Occipital lobe (tissue), 2 donors: ENCODE data around the gene MTUS2. TPM values are rescaled to one million over a fixed set of nuclear protein-coding genes. Genes with fewer than 3 reads are reported as not detected.

Experiments used
- DNase-seq: peaks from one replicate; lab custom pipeline; 2025; lab: John Stamatoyannopoulos, UW
- total RNA-seq: library from RNA; depleted of rRNA; stranded (reverse); fragments of >200 nt; gene quantifications from one replicate; pipeline ENCODE4 v1.2.3, GENCODE V29; 2014

Gene MTUS2
- total RNA-seq = 3.6 TPM

DNA sequence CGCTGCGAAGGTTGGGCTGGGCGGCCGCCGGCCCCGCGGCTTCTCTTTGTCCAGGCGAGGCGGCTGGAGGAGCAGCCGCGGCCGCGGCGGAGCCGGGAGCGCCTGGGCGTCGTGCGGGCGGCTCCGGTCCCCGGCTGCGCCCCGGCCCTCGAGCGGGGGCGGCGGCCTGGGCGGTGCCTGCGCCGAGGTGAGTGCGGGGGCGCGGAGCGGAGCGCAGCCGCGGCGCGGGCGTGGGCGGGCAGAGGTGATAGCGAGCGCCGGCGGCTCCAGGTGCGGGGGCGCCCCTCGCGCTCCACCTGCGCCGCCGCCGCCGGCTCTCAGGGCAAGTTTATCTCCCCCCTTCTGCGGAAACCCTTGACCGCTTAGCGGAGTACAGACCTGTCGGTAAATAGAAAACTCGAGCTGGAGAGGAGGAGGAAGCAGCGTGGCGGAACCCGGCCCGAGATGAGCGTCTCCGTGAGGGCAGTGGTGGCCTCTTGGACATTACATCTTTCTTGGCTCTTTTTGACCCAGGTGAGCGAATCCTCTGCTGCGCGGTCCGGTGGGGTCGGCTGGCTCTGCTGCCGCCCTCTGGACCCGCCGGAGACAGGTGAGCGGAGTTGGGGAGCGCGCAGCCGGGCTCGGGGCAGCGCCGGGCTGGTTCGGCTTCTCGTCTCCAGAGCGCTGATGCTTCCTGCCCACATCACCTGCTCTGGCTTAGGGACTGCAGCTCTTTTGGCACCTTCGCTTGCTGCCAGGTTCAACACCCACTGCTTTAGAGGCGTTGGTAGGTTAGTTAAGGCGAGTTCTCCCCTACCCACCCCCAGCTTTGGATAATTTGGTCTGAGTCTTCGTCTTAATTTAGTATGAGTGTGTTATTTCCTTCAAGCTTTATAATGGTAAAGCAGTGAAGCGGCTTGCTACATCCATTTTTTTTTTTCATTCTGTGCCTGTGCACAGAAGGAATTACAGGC lies at the start of gene MTUS2:
Gene MTUS2, plus strand, starts transcription at position 241 of the 953 bp plus-strand sequence.
- DNase-seq = peak; percentile 34

DNA sequence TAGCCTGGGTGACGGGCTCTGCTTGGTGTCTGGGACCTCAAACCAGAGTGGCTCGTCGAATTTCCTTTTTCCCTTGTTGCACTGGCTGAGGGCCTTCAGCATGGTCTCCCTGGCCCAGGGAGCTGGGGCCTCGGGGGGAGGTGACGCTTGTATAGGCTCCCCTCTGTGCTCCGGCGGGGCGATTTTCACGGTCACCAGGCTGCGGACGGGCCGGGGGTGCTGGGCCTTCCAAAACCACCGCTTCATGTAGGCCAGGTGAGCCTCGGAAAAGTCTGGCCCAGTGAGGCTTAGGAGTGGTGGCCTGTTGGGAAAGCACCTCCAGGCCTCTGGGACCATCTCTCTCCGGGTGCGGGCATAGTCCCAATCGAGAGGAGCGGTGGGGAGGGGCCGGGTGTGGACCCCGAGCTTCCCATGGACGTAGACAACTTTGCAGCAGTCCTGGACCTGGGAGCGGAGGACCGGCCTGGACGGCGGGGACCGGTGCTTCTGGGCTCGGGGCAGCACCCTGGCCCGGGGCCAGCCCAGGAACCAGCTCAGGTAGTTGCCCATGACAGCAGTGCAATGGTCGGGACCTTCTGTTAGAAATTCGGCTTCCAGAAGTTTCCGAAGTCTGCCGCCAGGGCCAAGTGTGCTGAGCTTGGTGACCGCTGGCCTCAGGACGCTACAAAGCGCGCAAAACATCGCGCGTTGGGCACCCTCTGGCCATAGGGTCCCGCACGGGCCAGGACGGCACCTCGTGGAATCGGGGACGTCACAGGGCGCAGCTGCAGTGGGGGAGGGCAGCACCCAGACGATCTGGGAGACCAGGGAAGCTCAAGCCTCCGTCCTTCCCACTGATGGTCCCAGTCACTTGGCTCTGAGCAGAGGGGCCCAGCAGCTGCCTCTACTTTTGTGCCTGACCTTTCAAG lies 41.6 kb upstream of the MTUS2 start:
- DNase-seq = no peak

GRCh38 chr13:28792992-28793391 lies 27.1 kb upstream of the MTUS2 start:
- no peak for DNase-seq

DNA sequence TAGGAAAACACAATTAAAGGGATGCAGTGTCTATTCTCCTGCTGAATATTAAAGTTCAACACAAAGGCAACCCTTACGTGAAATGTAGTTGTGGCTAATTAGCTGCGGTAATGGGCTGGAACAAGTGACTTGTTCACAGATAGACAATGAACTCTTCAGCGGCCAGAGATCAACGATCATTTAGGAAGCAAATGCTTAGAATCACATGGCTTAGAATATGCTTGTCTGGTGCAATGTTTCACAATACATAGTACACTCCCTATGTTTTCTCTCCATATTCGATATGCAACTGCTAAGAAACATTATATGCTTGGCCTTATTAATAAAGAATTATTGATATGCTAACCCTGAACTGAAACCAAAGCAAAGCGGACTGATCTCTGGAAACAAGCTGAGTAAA lies 25.7 kb upstream of the MTUS2 start:
- DNase-seq = no peak

GRCh38 chr13:28796938-28797257 lies 23.2 kb upstream of the MTUS2 start:
- DNase-seq = no peak

GRCh38 chr13:28805193-28805819 lies 14.8 kb upstream of the MTUS2 start:
- DNase-seq = no peak

GRCh38 chr13:28817204-28817603 lies 2.9 kb upstream of the MTUS2 start:
- no peak for DNase-seq

- DNase-seq = peak; percentile 19
These were observed 951 bp upstream of the MTUS2 start for GRCh38 chr13:28819046-28819730.

DNA sequence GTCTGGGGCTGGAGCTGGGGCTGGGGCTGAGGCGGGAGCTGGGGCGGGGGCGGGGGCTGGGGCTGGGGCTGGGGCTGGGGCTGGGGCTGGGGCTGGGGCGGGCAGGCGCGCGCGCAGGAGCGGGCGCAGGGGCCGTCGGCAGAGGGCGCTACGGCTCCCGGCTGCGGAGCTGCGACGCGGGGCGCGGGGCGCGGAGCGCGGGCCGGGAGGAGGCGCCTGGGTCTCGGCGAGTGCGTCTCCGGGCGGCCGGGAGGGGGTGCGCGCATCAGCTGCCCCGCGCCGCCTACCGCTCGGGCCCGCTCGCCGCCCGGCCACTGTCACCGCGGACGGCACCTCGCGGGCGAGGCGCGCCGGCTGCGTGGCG lies 422 bp upstream of the MTUS2 start:
- DNase-seq = peak; percentile 19

DNA sequence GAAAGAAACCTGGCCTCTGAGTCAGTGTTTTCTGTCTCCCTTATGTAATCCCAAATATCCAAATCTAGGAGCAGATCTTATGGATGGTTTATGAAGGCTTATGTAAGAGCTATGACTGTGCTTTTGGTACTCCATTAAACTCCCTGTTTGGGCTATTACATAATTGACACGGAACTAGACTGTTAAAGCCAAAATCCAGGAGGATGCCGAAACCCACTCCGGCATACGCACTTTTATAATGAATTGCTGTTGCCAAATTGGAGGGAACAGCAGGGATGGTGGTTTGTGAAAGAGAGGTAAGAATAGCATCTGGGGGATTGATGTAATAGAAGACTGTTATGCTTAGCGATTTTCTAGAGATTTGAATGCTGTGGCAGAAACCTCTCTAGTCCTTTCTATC lies 2.0 kb downstream of the MTUS2 start:
- DNase-seq = peak; percentile 22

GRCh38 chr13:28822801-28823200 lies 2.7 kb downstream of the MTUS2 start:
- no peak for DNase-seq

DNA sequence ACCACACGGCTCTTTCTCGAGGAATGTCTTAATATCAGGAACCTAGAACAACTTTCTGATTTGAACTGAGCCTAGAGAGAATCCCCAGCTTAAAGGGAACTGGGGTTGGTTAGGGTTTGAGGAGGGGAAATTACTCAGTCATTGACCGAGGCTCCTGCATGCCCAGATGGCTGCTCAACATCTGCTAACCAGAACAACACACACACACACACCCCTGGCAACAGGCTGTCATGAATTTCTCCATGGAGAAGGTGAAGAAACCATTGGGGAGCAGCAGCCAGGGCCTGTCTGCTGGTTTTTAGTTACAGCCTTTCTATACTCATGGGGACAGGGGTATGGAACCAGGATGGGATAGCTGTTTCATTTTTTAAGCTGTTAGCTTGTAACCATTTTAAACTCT lies 5.2 kb downstream of the MTUS2 start:
- DNase-seq = no peak

DNA sequence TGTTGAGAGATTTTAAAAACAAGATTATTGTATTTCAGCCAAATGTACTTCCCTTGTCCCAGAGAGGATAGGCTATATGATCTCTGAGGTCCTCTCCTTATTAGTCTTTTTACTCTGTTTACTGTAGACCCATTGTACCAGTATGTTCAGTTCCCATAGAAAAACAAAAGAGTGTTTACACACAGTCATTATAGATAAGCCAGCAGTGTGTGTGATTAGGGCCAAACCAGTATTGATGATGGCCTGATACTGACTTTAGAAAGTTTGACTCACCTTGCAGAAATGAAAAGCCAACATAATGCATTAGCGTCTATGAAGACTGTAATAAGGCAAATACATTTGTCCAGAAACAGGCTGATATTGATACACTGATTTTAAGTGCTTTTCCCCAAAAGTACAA lies 6.2 kb downstream of the MTUS2 start:
- DNase-seq = no peak

DNA sequence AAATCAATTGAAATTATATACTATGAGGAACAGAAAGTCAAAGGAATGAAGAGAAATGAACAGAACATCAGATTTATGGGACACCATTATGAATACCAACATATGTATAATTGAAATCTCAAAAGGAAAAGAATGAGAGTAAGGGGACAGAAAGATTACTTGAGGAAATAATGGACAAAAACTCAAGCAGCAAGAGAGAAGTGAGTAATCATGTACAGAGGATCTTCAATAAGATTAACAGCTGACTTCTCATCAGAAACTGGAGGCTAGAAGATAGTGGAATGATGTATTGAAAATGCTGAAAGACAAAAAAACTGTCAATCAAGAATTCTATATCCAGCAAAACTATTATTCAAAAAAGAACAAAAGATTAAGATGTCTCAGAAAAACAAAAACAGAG lies 10.4 kb downstream of the MTUS2 start:
- no peak for DNase-seq

DNA sequence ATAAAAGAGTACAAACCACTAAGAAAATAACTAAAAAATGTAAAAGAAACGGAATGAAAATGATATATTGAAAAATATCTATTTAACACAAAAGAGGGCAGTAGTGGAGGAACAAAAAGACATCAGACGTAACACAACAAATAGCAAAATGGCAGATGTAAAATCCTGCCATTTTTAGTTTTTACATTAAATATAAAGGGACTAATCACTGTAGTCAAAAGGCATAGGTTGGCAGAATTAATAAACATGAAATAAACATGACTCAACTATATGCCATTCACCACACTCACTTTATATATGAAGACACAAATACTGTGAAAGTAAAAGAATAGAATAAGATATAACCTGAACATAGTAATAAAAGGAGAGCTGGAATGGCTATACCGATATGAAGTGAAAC lies 11.0 kb downstream of the MTUS2 start:
- DNase-seq = no peak

GRCh38 chr13:28837111-28837510 lies 17.0 kb downstream of the MTUS2 start:
- DNase-seq = no peak

GRCh38 chr13:28843639-28844038 lies 23.5 kb downstream of the MTUS2 start:
- DNase-seq = no peak

DNA sequence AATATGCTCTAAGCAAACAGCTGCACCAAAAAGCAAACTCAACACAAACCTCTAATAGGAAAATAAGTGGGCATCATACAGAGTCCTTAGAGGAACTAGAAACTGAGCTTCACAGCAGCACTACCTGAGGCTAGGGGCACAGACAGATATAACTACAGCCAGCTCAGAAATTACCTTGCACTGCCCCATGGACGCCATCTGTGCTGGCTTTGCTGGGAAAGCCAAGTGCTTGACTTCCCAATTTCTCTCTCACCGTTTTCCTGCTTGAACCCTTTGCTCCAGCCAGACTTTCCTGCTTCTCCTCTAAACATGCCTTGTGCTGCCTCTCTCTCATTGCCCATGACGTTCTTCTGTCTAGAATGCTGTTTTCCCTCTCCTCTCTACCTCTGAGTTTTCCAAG lies 29.3 kb downstream of the MTUS2 start:
- DNase-seq = no peak

GRCh38 chr13:28850226-28850625 lies 30.1 kb downstream of the MTUS2 start:
- DNase-seq = no peak

DNA sequence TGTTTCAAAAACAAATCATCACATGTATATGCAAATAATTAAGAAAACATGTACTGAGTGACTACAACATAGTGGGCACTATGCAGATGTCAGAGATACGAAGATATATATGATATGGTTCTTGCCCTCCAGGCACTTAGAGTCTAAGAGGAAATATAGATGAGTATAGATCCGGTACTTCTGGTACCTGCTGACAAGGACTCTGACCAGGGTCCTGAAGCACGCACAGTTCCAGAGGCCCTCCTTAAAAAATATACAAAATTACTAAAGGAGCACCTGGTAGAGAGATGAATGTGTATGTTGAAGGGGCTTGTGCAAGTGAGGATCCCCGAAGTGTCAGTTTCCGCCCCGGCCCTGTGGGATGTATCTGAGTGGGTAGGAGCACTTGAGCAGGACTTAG lies 31.3 kb downstream of the MTUS2 start:
- no peak for DNase-seq

GRCh38 chr13:28854657-28855056 lies 34.5 kb downstream of the MTUS2 start:
- no peak for DNase-seq

- no peak for DNase-seq
These were observed 36.1 kb downstream of the MTUS2 start for GRCh38 chr13:28856287-28856686.
